ENCODE data around the gene SHQ1. TPM values are rescaled to one million over a fixed set of nuclear protein-coding genes. Genes with fewer than 3 reads are reported as not detected.

SHQ1 gene
- total and polyA plus RNA-seq, 2 donors, result 17.4 to 22.6 TPM

- no peak for DNase-seq (ENCODE audit: low read depth in 6 of 9, low spot score in 9 of 9)
- Histone ChIP-seq H3K4me3 (ENCODE audit: low read length in 2 of 2) (no peak overlapping the region), H3K9me3 (ENCODE audit: control insufficient read depth in 2 of 2, insufficient read depth in 1 of 2, low read length in 1 of 2) (no peaks in the 10 kb centered on the region), H3K27ac (ENCODE audit: low read depth in 1 of 2, low read length in 1 of 2) (no peak overlapping the region), H3K4me1 (ENCODE audit: control insufficient read depth in 2 of 2, insufficient read depth in 2 of 2, low read length in 2 of 2) (peaks cover 0 to 5% of the 10 kb centered on the region in 2 donors), H3K36me3 (ENCODE audit: control insufficient read depth in 2 of 2, insufficient read depth in 2 of 2, low read length in 1 of 2) (no peaks in the 10 kb centered on the region), H3K27me3 (ENCODE audit: control insufficient read depth in 2 of 2, insufficient read depth in 1 of 2, low read length in 1 of 2) (no peaks in the 10 kb centered on the region)
- WGBS, result 97% methylated on average over 1 of the region's 1 CpG
Observed at GRCh38 chr3:72860846-72861245, 12.6 kb upstream of the SHQ1 start.

- Histone ChIP-seq H3K27ac (ENCODE audit: low read depth in 1 of 2, low read length in 1 of 2) (no peak overlapping the region), H3K9me3 (ENCODE audit: control insufficient read depth in 2 of 2, insufficient read depth in 1 of 2, low read length in 1 of 2) (no peaks in the 10 kb centered on the region), H3K27me3 (ENCODE audit: control insufficient read depth in 2 of 2, insufficient read depth in 1 of 2, low read length in 1 of 2) (no peaks in the 10 kb centered on the region), H3K4me3 (ENCODE audit: low read length in 2 of 2) (no peak overlapping the region), H3K36me3 (ENCODE audit: control insufficient read depth in 2 of 2, insufficient read depth in 2 of 2, low read length in 1 of 2) (no peaks in the 10 kb centered on the region), H3K4me1 (ENCODE audit: control insufficient read depth in 2 of 2, insufficient read depth in 2 of 2, low read length in 2 of 2) (peaks cover 0 to 5% of the 10 kb centered on the region in 2 donors)
- WGBS, result 97% methylated on average over 5 of the region's 5 CpGs
- no peak for DNase-seq (ENCODE audit: low read depth in 6 of 9, low spot score in 9 of 9)
Observed at GRCh38 chr3:72860053-72860452, 11.8 kb upstream of the SHQ1 start.

GRCh38 chr3:72855001-72855400 lies 6.8 kb upstream of the SHQ1 start:
- H3K27me3 ChIP-seq (ENCODE audit: control insufficient read depth in 2 of 2, insufficient read depth in 1 of 2, low read length in 1 of 2), result no peaks in the 10 kb centered on the region
- H3K27ac ChIP-seq (ENCODE audit: low read depth in 1 of 2, low read length in 1 of 2), result no peak overlapping the region
- no peaks in the 10 kb centered on the region for H3K9me3 ChIP-seq (ENCODE audit: control insufficient read depth in 2 of 2, insufficient read depth in 1 of 2, low read length in 1 of 2)
- H3K36me3 ChIP-seq (ENCODE audit: control insufficient read depth in 2 of 2, insufficient read depth in 2 of 2, low read length in 1 of 2), result no peaks in the 10 kb centered on the region
- WGBS, result 94% methylated on average over 7 of the region's 7 CpGs
- DNase-seq (ENCODE audit: low read depth in 6 of 9, low spot score in 9 of 9), result no peak
- H3K4me1 ChIP-seq (ENCODE audit: control insufficient read depth in 2 of 2, insufficient read depth in 2 of 2, low read length in 2 of 2), result no peaks in the 10 kb centered on the region
- H3K4me3 ChIP-seq (ENCODE audit: low read length in 2 of 2), result no peak overlapping the region

- Histone ChIP-seq H3K9me3 (ENCODE audit: control insufficient read depth in 2 of 2, insufficient read depth in 1 of 2, low read length in 1 of 2) (no peaks in the 10 kb centered on the region), H3K27ac (ENCODE audit: low read depth in 1 of 2, low read length in 1 of 2) (peak overlapping the region in 1 of 2 donors; percentile 71), H3K27me3 (ENCODE audit: control insufficient read depth in 2 of 2, insufficient read depth in 1 of 2, low read length in 1 of 2) (no peaks in the 10 kb centered on the region), H3K4me3 (ENCODE audit: low read length in 2 of 2) (peak overlapping the region; percentile 68 to 84), H3K36me3 (ENCODE audit: control insufficient read depth in 2 of 2, insufficient read depth in 2 of 2, low read length in 1 of 2) (peaks cover 0 to under 1% of the 10 kb centered on the region in 2 donors), H3K4me1 (ENCODE audit: control insufficient read depth in 2 of 2, insufficient read depth in 2 of 2, low read length in 2 of 2) (peaks cover 20 to 21% of the 10 kb centered on the region in 2 donors)
- under 1% methylated on average over 11 of the region's 11 CpGs for WGBS
- DNase-seq (ENCODE audit: low read depth in 6 of 9, low spot score in 9 of 9), result peak in 4 of 9 donors; percentile 20 to 71 (median 41)
Observed at GRCh38 chr3:72848703-72849081, 447 bp upstream of the SHQ1 start.

- 8% methylated on average over 6 of the region's 6 CpGs for WGBS
- peak in 2 of 9 donors; percentile 4 to 16 for DNase-seq (ENCODE audit: low read depth in 6 of 9, low spot score in 9 of 9)
- Histone ChIP-seq H3K27me3 (ENCODE audit: control insufficient read depth in 2 of 2, insufficient read depth in 1 of 2, low read length in 1 of 2) (no peaks in the 10 kb centered on the region), H3K4me1 (ENCODE audit: control insufficient read depth in 2 of 2, insufficient read depth in 2 of 2, low read length in 2 of 2) (peaks cover 20 to 21% of the 10 kb centered on the region in 2 donors), H3K9me3 (ENCODE audit: control insufficient read depth in 2 of 2, insufficient read depth in 1 of 2, low read length in 1 of 2) (no peaks in the 10 kb centered on the region), H3K36me3 (ENCODE audit: control insufficient read depth in 2 of 2, insufficient read depth in 2 of 2, low read length in 1 of 2) (peaks cover 0 to 4% of the 10 kb centered on the region in 2 donors), H3K27ac (ENCODE audit: low read depth in 1 of 2, low read length in 1 of 2) (no peak overlapping the region), H3K4me3 (ENCODE audit: low read length in 2 of 2) (peak overlapping the region; percentile 68 to 84)
Observed at GRCh38 chr3:72847282-72847681, 963 bp downstream of the SHQ1 start.

- no peaks in the 10 kb centered on the region for H3K9me3 ChIP-seq (ENCODE audit: control insufficient read depth in 2 of 2, insufficient read depth in 1 of 2, low read length in 1 of 2)
- peaks cover 20 to 21% of the 10 kb centered on the region in 2 donors for H3K4me1 ChIP-seq (ENCODE audit: control insufficient read depth in 2 of 2, insufficient read depth in 2 of 2, low read length in 2 of 2)
- no peaks in the 10 kb centered on the region for H3K27me3 ChIP-seq (ENCODE audit: control insufficient read depth in 2 of 2, insufficient read depth in 1 of 2, low read length in 1 of 2)
- H3K27ac ChIP-seq (ENCODE audit: low read depth in 1 of 2, low read length in 1 of 2), result no peak overlapping the region
- no peak overlapping the region for H3K4me3 ChIP-seq (ENCODE audit: low read length in 2 of 2)
- peaks cover 0 to 15% of the 10 kb centered on the region in 2 donors for H3K36me3 ChIP-seq (ENCODE audit: control insufficient read depth in 2 of 2, insufficient read depth in 2 of 2, low read length in 1 of 2)
- 77% methylated on average over 10 of the region's 10 CpGs for WGBS
- DNase-seq (ENCODE audit: low read depth in 6 of 9, low spot score in 9 of 9), result no peak
Observed at GRCh38 chr3:72846166-72846565, 2.1 kb downstream of the SHQ1 start.

GRCh38 chr3:72844436-72844993 lies 3.7 kb downstream of the SHQ1 start:
- H3K36me3 ChIP-seq (ENCODE audit: control insufficient read depth in 2 of 2, insufficient read depth in 2 of 2, low read length in 1 of 2), result peaks cover 9 to 22% of the 10 kb centered on the region in 2 donors
- WGBS, result 94% methylated on average over 1 of the region's 1 CpG
- DNase-seq (ENCODE audit: low read depth in 6 of 9, low spot score in 9 of 9), result no peak
- no peak overlapping the region for H3K27ac ChIP-seq (ENCODE audit: low read depth in 1 of 2, low read length in 1 of 2)
- H3K27me3 ChIP-seq (ENCODE audit: control insufficient read depth in 2 of 2, insufficient read depth in 1 of 2, low read length in 1 of 2), result no peaks in the 10 kb centered on the region
- no peak overlapping the region for H3K4me3 ChIP-seq (ENCODE audit: low read length in 2 of 2)
- H3K4me1 ChIP-seq (ENCODE audit: control insufficient read depth in 2 of 2, insufficient read depth in 2 of 2, low read length in 2 of 2), result peaks cover 18% of the 10 kb centered on the region in 2 donors
- no peaks in the 10 kb centered on the region for H3K9me3 ChIP-seq (ENCODE audit: control insufficient read depth in 2 of 2, insufficient read depth in 1 of 2, low read length in 1 of 2)

GRCh38 chr3:72839057-72839456 lies 9.2 kb downstream of the SHQ1 start:
- Histone ChIP-seq H3K4me3 (ENCODE audit: low read length in 2 of 2) (no peak overlapping the region), H3K36me3 (ENCODE audit: control insufficient read depth in 2 of 2, insufficient read depth in 2 of 2, low read length in 1 of 2) (peaks cover 9 to 53% of the 10 kb centered on the region in 2 donors), H3K4me1 (ENCODE audit: control insufficient read depth in 2 of 2, insufficient read depth in 2 of 2, low read length in 2 of 2) (no peaks in the 10 kb centered on the region), H3K9me3 (ENCODE audit: control insufficient read depth in 2 of 2, insufficient read depth in 1 of 2, low read length in 1 of 2) (no peaks in the 10 kb centered on the region), H3K27me3 (ENCODE audit: control insufficient read depth in 2 of 2, insufficient read depth in 1 of 2, low read length in 1 of 2) (no peaks in the 10 kb centered on the region), H3K27ac (ENCODE audit: low read depth in 1 of 2, low read length in 1 of 2) (no peak overlapping the region)
- DNase-seq (ENCODE audit: low read depth in 6 of 9, low spot score in 9 of 9), result no peak
- 95% methylated on average over 3 of the region's 3 CpGs for WGBS

- no peaks in the 10 kb centered on the region for H3K9me3 ChIP-seq (ENCODE audit: control insufficient read depth in 2 of 2, insufficient read depth in 1 of 2, low read length in 1 of 2)
- H3K4me1 ChIP-seq (ENCODE audit: control insufficient read depth in 2 of 2, insufficient read depth in 2 of 2, low read length in 2 of 2), result no peaks in the 10 kb centered on the region
- no peak overlapping the region for H3K27ac ChIP-seq (ENCODE audit: low read depth in 1 of 2, low read length in 1 of 2)
- H3K4me3 ChIP-seq (ENCODE audit: low read length in 2 of 2), result no peak overlapping the region
- no peaks in the 10 kb centered on the region for H3K27me3 ChIP-seq (ENCODE audit: control insufficient read depth in 2 of 2, insufficient read depth in 1 of 2, low read length in 1 of 2)
- WGBS, result 99% methylated on average over 3 of the region's 3 CpGs
- peaks cover 9 to 49% of the 10 kb centered on the region in 2 donors for H3K36me3 ChIP-seq (ENCODE audit: control insufficient read depth in 2 of 2, insufficient read depth in 2 of 2, low read length in 1 of 2)
- DNase-seq (ENCODE audit: low read depth in 6 of 9, low spot score in 9 of 9), result no peak
Observed at GRCh38 chr3:72836923-72837322, 11.3 kb downstream of the SHQ1 start.
